Thyroid gland (tissue), 4 donors: ENCODE measurements around the gene CBLB. TPM values are rescaled to one million over a fixed set of nuclear protein-coding genes. Genes with fewer than 3 reads are reported as not detected.

Experiments used
- DNase-seq, 2 donors: peaks; one replicate each; pipeline ENCODE4 v3.0.0-alpha.2; 2019
- H3K27ac ChIP-seq, 3 donors: fragments of 200-600 bp; sonication (generic); 1 replicate in 2 of 3; 2 replicates in 1 of 3; pipeline ENCODE4 v1.5.1; 2016 to 2019; ENCODE audit warnings: mild to moderate bottlenecking in 1 of 3, moderate library complexity in 1 of 3
- H3K27me3 ChIP-seq: fragments of 200-600 bp; sonication (generic); one replicate; pipeline ENCODE4 v1.5.1; 2019
- H3K36me3 ChIP-seq, 2 donors: fragments of 200-600 bp; sonication (generic); one replicate each; pipeline ENCODE4 v1.5.1; 2016 to 2019
- H3K4me1 ChIP-seq, 2 donors: fragments of 200-600 bp; sonication (generic); one replicate each; pipeline ENCODE4 v1.5.1; 2017 to 2019
- H3K4me3 ChIP-seq, 3 donors: fragments of 200-600 bp; sonication (generic); replicated peaks in 1 of 3; 1 replicate in 2 of 3; 2 replicates in 1 of 3; pipeline ENCODE4 v1.5.1; 2016; ENCODE audit warnings: mild to moderate bottlenecking in 1 of 3
- H3K9me3 ChIP-seq: fragments of 200-600 bp; sonication (generic); one replicate; pipeline ENCODE4 v1.5.1; 2017
- CTCF ChIP-seq, 6 experiments: fragments of 200-600 bp in 3 of 6; fragments of 450-650 bp in 3 of 6; sonication (generic) in 3 of 6; IDR thresholded peaks; one replicate each; pipeline ENCODE4 v1.5.1; 2016 to 2019; ENCODE audit warnings: antibody characterized with exemption in 6 of 6, mild to moderate bottlenecking in 2 of 6, inconsistent platforms in 1 of 6, moderate library complexity in 1 of 6
- POLR2A ChIP-seq, 2 donors: fragments of 450-650 bp; IDR thresholded peaks; one replicate each; pipeline ENCODE4 v1.6.1; 2017; ENCODE audit warnings: antibody characterized with exemption in 2 of 2, mild to moderate bottlenecking in 2 of 2, moderate library complexity in 1 of 2
- WGBS, 2 donors: methylation state at CpG; one replicate each; pipeline ENCODE4 v1.1.5; 2017; 5-methylcytosine and 5-hydroxymethylcytosine counted together
- intact Hi-C: fragments of 100-400 bp; cut with DNase I; formaldehyde crosslinking; loops from one replicate; pipeline ENCODE4 v1.15.1; 2023
- total RNA-seq, 4 donors: library from RNA; depleted of rRNA; stranded (reverse); fragments of >200 nt; gene quantifications; one replicate each; pipeline ENCODE4 v1.2.3, GENCODE V29; 2016

Gene CBLB
- total RNA-seq, 4 donors from 2014 or later: 61.8 to 119 (median 83.4) TPM

DNA sequence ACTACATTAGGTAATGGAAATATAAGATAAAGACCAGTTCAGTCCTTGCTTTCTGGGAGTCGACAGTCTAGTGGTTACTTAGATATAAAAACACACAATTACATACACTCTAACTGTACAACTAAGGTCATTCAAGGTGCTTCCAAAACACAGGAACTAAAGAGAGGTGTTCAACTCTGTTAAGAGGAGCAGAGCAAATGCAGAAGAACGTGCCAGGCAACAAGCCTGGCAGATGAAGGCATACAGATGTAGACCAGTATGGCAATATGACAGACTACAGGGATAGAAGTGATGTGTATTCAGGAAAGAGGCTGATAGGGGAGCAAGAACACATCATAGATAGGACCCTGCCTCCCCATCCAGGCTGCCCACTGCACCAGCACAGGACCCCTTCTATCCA is 78.3 kb downstream of the CBLB start:
- Histone ChIP-seq H3K4me3 (no peak overlapping the region), H3K9me3 (no peaks in the 10 kb centered on the region), H3K4me1 (peaks cover 3 to 19% of the 10 kb centered on the region in 2 donors), H3K27ac (peak overlapping the region; percentile 20 to 37 (median 21)), H3K27me3 (no peaks in the 10 kb centered on the region), H3K36me3 (no peaks in the 10 kb centered on the region)
- no peak for DNase-seq
- WGBS, 2 donors: 55 to 59% methylated on average over 2 of the region's 2 CpGs
- TF ChIP-seq POLR2A (IDR thresholded peaks at IDR 0.05) (no peak), CTCF (IDR thresholded peaks at IDR 0.05) (no peak)
- intact Hi-C loops: no loop called here

DNA sequence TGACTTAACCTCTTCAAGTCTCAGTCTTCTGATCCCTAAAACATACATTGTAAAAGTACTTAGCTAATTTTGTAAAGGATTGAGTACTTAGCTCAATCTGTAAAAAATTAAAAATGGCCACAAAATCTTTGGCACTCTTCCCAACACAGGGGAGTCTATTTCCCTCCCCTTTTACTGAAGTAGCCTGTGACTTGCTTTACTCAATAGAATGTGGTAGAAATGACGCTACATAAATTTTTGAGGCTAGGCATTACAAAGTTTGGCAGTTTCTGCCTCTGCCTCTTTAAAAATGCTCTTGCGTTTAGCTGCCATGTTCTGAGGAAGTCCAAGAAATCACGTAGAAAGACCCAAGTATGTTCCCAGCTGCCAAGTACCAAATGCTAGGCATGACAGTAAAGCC is 80.2 kb downstream of the CBLB start:
- Histone ChIP-seq H3K9me3 (no peaks in the 10 kb centered on the region), H3K27ac (no peak overlapping the region), H3K4me3 (no peak overlapping the region), H3K36me3 (no peaks in the 10 kb centered on the region), H3K4me1 (peaks cover 3 to 24% of the 10 kb centered on the region in 2 donors), H3K27me3 (no peaks in the 10 kb centered on the region)
- WGBS, 2 donors: 96 to 99% methylated on average over 3 of the region's 3 CpGs
- TF ChIP-seq POLR2A (IDR thresholded peaks at IDR 0.05) (no peak), CTCF (IDR thresholded peaks at IDR 0.05) (no peak)
- no peak for DNase-seq
- intact Hi-C loops: no loop called here

- 90 to 98% methylated on average over 2 of the region's 2 CpGs for WGBS, 2 donors
Measured at GRCh38 chr3:105787453-105787852, 81.4 kb downstream of the CBLB start.

GRCh38 chr3:105786990-105787389 is 81.8 kb downstream of the CBLB start:
- WGBS, 2 donors: 92 to 95% methylated on average over 1 of the region's 1 CpG
- intact Hi-C loops: no loop called here
- no peaks in the 10 kb centered on the region for H3K27me3 ChIP-seq

More at GRCh38 chr3:105787453-105787852, 81.4 kb downstream of the CBLB start:
- Histone ChIP-seq H3K4me1 (peaks cover 0 to 20% of the 10 kb centered on the region in 2 donors), H3K27me3 (no peaks in the 10 kb centered on the region), H3K9me3 (no peaks in the 10 kb centered on the region), H3K27ac (no peak overlapping the region), H3K36me3 (no peaks in the 10 kb centered on the region), H3K4me3 (no peak overlapping the region)
- TF ChIP-seq POLR2A (IDR thresholded peaks at IDR 0.05) (no peak), CTCF (IDR thresholded peaks at IDR 0.05) (no peak)
- intact Hi-C loops: no loop called here
- DNase-seq: no peak

DNA sequence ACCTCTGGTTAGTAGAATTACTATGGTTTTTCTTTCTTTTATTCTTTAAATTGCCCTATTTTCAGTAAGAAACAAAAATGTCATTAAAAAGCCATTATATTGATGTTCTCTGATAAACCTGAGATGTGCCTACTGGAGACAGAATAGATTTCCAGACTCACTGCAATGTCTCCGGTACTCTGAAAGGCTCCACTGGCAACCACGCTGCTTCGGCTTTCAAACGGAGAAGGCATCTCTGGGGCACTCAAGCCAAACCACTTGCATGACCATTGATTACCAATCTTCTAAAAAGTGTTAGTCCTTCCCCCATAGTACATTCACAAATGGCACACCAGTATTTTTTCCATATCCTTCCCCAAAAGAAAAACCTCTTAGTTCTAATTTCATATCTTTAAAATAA is 82.6 kb downstream of the CBLB start:
- Histone ChIP-seq H3K27ac (no peak overlapping the region), H3K36me3 (no peaks in the 10 kb centered on the region), H3K4me3 (no peak overlapping the region), H3K27me3 (no peaks in the 10 kb centered on the region), H3K4me1 (peaks cover 0 to 20% of the 10 kb centered on the region in 2 donors), H3K9me3 (no peaks in the 10 kb centered on the region)
- WGBS, 2 donors: 63 to 86% methylated on average over 4 of the region's 4 CpGs
- intact Hi-C loops: no loop called here
- TF ChIP-seq POLR2A (IDR thresholded peaks at IDR 0.05) (no peak), CTCF (IDR thresholded peaks at IDR 0.05) (no peak)
- no peak for DNase-seq

More at GRCh38 chr3:105786990-105787389, 81.8 kb downstream of the CBLB start:
- TF ChIP-seq POLR2A (IDR thresholded peaks at IDR 0.05) (no peak), CTCF (IDR thresholded peaks at IDR 0.05) (no peak)
- Histone ChIP-seq H3K27ac (no peak overlapping the region), H3K9me3 (no peaks in the 10 kb centered on the region), H3K36me3 (no peaks in the 10 kb centered on the region), H3K4me3 (no peak overlapping the region), H3K4me1 (peaks cover 0 to 20% of the 10 kb centered on the region in 2 donors)
- DNase-seq: no peak
